Activated T-cell treated with anti-CD3 and anti-CD28 coated beads for 48 hours (primary cell): ENCODE results near the gene MOB3A.

Source experiments
- DNase-seq: peaks from one replicate; pipeline ENCODE4 v3.0.0-alpha.2; 2020; ENCODE audit warnings: low read depth

MOB3A gene

GRCh38 chr19:2059422-2060201 lies 36.5 kb downstream of the MOB3A start:
- no peak for DNase-seq

GRCh38 chr19:2058570-2059421 lies 37.3 kb downstream of the MOB3A start:
- no peak for DNase-seq

- no peak for DNase-seq
Measured at GRCh38 chr19:2057484-2058469, 38.3 kb downstream of the MOB3A start.

GRCh38 chr19:2056837-2057192 lies 39.3 kb downstream of the MOB3A start:
- no peak for DNase-seq

GRCh38 chr19:2055931-2056836 lies 39.9 kb downstream of the MOB3A start:
- no peak for DNase-seq

DNA sequence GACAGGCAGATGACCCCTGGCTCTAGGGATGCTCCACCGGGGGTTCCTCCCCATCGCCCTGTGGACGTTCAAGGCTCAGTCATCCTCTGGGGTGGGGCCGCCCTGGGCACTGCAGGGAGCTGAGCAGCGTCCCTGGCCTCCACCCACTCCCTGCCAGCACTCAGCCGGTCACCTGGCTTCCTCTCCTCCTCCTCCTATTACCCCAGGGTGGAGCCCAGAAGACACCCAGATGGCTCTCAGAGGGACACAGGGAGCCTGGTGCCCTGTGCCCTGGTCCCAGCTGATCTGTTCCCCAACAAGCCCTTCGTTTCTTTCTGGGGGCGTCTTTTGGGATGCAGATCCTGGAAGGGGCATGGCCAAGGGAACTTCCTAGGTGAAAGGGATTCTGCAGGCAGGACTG lies 41.4 kb downstream of the MOB3A start:
- DNase-seq, result no peak

DNA sequence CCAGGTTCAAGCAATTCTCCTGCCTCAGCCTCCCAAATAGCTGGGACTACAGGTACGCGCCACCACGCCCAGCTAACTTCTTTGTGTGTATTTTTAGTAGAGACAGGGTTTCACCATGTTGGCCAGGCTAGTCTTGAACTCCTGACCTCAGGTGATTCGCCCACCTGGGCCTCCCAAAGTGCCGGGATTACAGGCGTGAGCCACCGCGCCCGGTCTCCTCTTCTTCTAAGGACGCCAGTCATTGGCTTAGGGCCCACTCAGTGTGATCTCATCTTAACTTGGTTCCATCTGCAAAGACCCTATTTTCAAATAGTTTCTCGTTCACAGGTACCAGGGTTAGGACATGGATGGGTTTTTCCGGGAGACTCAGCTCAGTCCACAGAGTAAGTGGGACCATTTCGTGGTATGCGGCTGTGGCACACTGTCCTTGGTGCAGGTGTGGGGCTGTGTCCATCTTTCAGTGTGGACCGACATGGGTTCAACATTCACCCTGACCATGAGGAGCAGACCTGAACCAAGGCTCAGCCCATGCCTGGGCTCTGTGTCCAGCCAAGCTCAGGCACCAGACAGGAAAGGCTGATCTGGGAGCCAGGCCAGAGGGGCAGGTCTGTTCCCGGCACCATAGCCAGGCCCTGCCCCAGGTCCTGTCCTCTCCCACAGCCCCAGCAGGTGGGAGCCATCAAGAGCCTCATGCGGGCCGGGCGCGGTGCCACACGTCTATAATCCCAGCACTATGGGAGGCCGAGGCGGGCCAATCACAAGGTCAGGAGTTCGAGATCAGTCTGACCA lies 42.3 kb downstream of the MOB3A start:
- DNase-seq, result no peak

DNA sequence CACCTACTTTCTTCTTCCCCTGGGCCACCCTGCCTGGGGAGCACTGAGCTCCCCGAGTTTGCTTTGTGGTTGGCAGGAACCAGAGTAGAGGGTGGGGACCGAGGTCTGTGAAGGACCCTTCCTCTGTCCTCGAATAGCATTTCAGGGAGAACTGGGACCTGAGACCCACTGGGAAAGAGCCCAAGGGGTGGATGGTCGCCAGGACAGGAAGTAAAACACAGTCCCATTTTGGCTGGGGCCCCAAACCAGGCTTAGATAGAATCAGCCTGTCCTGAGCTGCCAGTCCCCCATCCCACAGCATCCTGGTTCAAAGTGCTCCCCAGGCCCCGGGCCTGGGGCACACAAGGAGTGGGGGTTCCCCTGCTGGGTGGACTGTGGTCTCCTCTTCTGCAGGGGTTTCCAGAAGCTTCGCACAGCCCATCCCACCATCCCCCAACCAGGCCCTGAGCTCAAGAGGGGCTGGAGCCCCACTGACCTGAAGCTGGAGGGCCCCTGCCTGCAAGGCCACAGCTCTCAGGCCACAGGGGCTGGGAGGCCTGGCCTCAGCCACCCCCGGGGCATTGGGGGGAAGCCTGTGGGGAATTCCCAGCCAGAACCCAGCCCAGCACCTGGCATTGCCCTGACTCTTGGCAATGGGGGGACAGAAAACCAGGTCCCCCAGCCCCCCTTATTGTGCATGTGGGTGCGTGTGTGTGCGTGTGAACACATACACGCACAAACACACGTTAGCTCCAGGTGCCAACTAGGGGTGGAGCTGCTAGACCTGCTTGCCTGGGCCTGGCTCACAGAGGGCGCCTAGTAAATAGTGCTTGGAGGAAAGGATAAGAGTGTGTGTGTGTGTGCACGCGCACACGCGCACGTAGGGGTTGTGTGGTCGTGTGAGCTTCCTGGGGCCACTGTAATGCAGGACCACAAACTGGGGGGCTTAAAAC lies 44.1 kb downstream of the MOB3A start:
- DNase-seq, result no peak

GRCh38 chr19:2050991-2051772 lies 44.9 kb downstream of the MOB3A start, which contains the start of gene MKNK2:
MKNK2 (minus strand) TSS chr19:2051244; CDS start chr19:2050851, 393 bp downstream.
- peak; percentile 95 for DNase-seq

- no peak for DNase-seq
Measured at GRCh38 chr19:2050349-2050990, 45.7 kb downstream of the MOB3A start.

DNA sequence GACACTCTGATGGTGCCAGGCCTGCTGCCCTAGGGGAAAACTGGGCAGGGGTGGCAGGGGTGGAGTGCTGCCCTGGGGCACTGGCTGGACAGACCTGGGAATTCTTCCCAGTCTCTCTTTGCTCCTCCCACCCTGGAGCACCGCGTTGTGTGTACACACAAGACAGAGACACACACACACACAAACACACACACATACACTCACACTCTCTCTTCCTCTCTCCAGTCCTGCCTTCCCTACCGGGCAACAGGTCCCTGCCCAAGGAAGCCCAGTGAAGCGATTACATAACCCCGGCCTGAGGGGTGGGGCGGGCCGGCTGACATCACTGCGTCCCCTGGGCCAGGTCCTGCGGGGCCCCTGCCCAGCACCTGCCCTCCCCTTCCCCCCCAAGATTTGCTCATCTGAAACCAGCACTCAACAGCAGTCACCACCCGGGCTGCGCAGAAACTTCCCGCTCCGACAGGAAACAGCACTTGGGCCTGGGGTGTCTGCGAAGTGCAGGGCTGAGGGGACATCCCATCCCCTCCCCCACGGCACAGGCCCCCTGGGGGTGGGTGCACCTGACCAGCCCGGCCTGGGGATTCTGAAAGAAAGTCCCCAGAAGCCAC lies 46.3 kb downstream of the MOB3A start:
- no peak for DNase-seq

- no peak for DNase-seq
Measured at GRCh38 chr19:2048959-2049740, 47.0 kb downstream of the MOB3A start.

DNA sequence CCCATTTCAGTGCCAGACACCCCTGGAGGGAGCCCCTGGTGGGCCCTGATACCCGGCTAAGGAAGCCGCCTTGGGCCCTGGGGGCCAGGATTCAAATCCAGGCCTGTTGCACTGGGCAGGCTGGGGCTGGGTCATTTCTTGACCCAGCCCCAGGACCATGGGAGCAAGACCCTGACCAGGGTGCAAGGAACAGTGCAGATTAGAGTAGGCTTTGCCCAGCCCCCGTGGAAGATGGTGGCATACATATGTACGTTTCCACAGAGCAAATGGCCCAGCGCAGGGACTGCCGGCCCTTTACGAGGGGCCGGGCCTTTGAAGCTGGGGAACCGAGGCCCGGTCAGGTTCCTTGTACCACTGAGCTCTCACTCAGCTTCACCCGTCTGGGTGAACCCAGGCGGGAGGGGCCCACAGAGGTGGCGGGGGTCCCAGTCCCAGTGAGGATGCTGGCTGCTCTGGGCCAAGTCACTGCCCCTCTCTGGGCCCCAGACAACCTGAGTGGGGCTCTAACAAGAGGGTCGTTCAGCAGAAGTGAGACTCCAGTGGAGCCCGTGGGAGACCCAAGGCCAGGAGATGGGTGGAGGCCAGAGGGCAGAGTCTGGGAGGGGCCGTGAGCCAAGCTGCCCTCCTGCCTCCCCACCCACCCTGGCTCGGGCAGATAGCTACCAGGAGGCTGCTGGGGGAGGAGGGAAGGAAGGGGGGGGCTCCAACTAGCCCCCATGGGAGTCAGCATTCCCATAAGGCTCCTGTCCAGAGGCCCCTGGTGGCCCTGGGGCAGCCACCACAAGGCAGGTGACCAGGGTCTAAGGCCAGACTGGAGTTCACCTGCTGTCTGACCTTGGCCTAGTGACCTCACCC lies 47.8 kb downstream of the MOB3A start:
- DNase-seq, result no peak

GRCh38 chr19:2047449-2048103 lies 48.5 kb downstream of the MOB3A start:
- no peak for DNase-seq

- no peak for DNase-seq
Measured at GRCh38 chr19:2047076-2047448, 49.1 kb downstream of the MOB3A start.
